ENCODE data around the gene GPRC5B.

Gene GPRC5B

DNA sequence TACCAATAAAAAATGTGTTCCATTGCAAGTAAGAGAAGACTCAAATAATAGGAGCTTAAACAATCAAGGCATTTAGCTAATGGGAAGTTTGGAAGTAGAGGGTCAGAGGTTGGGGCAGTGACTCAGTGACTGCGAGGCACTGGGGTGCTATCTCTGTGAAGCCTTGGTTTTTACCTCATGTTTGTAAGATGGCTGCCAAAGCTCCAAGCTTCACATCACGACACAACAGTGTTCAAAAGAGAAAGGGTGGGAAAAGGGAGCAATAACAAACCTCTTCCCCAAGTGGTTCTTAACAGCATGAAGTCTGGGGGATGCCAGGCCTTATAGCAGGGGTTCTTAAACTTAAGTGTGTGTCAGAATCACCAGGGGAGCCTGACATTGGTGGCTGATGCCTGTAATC is 26.6 kb upstream of the GPRC5B start:
- H3K4me3 ChIP-seq (ENCODE audit: control insufficient read depth, low read depth, low read length) = no peak overlapping the region
- TF ChIP-seq, protein P1, sequence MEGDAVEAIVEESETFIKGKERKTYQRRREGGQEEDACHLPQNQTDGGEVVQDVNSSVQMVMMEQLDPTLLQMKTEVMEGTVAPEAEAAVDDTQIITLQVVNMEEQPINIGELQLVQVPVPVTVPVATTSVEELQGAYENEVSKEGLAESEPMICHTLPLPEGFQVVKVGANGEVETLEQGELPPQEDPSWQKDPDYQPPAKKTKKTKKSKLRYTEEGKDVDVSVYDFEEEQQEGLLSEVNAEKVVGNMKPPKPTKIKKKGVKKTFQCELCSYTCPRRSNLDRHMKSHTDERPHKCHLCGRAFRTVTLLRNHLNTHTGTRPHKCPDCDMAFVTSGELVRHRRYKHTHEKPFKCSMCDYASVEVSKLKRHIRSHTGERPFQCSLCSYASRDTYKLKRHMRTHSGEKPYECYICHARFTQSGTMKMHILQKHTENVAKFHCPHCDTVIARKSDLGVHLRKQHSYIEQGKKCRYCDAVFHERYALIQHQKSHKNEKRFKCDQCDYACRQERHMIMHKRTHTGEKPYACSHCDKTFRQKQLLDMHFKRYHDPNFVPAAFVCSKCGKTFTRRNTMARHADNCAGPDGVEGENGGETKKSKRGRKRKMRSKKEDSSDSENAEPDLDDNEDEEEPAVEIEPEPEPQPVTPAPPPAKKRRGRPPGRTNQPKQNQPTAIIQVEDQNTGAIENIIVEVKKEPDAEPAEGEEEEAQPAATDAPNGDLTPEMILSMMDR (IDR thresholded peaks at IDR 0.05; ENCODE audit: control insufficient read depth, insufficient read depth, low read depth, low read length, missing control alignments) = no peak
- no peak for DNase-seq (ENCODE audit: low read depth)

DNA sequence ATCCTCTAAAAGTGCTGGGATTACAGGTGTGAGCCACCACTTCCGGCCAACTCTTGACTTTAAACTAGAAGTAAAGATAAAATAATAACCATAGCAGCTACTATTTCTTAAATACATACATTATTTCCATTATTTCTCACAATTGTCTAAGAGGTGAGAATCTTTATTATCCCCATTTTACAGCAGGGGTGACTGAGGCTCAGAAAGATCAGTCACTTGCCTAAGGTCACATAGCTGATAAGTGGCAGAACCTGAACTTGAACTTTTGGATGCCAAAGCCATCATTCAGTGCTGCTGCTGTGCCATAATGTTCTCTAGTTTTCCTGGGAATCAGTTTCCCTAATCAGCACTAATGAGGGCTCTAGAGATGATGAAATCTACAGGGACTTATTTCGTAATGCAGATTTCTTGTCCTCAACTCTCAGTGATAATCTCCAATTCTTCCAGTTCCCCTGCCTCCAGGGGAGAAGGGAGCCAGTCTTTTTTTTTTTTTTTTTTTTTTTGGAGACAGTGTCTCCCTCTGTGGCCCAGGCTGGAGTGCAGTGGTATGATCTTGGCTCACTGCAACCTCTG is 25.2 kb upstream of the GPRC5B start:
- no peak overlapping the region for H3K4me3 ChIP-seq (ENCODE audit: control insufficient read depth, low read depth, low read length)
- TF ChIP-seq, protein P1 (IDR thresholded peaks at IDR 0.05; ENCODE audit: control insufficient read depth, insufficient read depth, low read depth, low read length, missing control alignments) = no peak
- DNase-seq (ENCODE audit: low read depth) = no peak

DNA sequence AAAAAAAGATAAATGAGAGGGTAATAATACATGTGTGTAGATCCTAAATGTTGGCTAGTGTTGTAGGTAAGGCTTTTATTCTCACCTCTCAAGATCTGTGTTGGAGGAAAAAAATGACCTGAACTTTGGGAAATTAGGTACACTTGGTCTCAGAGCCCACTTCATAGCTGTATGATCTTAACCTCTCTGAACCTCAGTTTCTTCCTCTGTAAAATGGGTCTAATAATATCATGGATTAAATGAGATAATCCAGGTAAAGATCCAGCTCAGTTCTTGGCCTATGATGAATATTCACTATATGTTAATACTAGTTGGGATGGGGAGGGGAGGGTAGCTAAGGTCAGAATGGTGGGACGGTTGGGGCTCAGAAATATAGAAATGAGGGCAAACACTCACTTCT is 24.3 kb upstream of the GPRC5B start:
- no peak for DNase-seq (ENCODE audit: low read depth)
- no peak overlapping the region for H3K4me3 ChIP-seq (ENCODE audit: control insufficient read depth, low read depth, low read length)
- TF ChIP-seq, protein P1 (IDR thresholded peaks at IDR 0.05; ENCODE audit: control insufficient read depth, insufficient read depth, low read depth, low read length, missing control alignments) = no peak

DNA sequence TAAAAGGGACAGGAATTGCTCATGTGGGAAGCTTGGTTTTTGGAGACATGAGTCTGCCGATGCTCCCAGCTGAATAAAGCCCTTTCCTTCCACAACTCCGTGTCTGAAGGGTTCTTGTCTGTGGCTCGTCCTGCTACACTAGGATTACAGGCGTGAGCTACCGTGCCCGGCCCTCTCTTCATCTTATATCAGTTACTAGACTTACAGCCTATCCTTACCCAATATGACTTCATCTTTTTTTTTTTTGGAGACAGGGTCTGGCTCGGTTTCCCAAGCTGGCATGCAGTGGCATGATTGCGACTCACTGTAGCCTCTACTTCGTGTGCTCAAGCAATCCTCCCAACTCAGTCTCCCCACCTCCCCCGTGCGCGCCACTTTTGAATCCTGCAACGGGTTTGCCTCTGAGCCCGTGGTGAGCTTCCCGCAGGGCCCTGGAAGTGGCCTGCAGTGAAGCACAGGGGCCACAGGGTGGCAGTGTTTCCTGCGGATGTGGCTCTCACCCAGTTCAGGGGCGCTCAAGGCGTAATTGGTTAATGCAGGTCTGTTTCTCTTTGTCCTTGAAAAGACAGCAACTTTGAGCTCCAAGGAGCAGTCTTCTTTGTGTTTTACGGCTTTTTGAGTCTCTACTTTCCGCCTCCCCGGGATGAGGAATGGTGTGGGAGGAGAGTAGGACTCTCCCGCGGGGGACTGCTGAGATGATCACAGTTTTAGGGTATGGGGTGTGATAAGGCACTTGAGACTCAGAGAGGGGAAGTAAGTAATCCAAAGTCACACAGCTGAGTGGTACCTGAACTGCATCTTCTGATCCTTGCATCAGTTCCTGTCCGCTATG is 22.7 kb upstream of the GPRC5B start:
- TF ChIP-seq, protein P1 (IDR thresholded peaks at IDR 0.05; ENCODE audit: control insufficient read depth, insufficient read depth, low read depth, low read length, missing control alignments) = peak; percentile 99
- peak; percentile 10 for DNase-seq (ENCODE audit: low read depth)
- no peak overlapping the region for H3K4me3 ChIP-seq (ENCODE audit: control insufficient read depth, low read depth, low read length)

DNA sequence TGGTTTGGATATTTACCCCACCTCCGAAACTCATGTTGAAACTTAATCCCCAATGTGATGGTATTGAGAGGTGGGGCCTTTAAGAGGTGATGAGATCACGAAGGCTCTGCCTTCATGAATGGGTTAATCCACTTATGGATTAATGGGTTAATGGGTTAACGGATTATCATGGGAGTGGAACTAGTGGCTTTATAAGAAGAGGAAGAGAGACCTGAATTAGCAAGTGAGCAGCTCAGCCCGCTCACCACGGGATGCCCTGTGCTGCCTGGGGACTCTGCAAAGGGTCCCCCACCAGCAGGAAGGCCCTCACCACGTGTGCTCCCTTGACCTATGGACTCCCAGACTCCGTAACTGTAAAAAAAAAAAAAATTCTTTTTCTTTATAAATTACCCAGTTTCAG is 16.5 kb upstream of the GPRC5B start:
- DNase-seq (ENCODE audit: low read depth) = no peak
- H3K4me3 ChIP-seq (ENCODE audit: control insufficient read depth, low read depth, low read length) = no peak overlapping the region
- TF ChIP-seq, protein P1 (IDR thresholded peaks at IDR 0.05; ENCODE audit: control insufficient read depth, insufficient read depth, low read depth, low read length, missing control alignments) = no peak

DNA sequence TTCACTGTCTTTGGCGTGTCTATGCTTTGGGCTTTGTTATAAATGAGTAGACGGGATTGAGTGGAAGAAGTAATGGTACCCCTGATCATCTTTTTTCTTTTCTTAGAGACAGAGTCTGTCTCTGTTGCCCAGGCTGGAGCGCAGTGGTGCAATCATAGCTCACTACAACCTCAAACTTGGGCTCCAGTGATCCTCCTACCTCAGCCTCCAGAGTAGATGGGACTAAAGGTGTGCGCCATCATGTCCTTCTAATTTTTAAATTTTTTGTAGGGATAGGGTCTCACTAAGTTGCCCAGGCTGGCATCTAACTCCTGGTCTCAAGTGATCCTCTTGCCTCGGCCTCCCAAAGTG is 14.9 kb upstream of the GPRC5B start:
- TF ChIP-seq, protein P1 (IDR thresholded peaks at IDR 0.05; ENCODE audit: control insufficient read depth, insufficient read depth, low read depth, low read length, missing control alignments) = no peak
- DNase-seq (ENCODE audit: low read depth) = no peak
- H3K4me3 ChIP-seq (ENCODE audit: control insufficient read depth, low read depth, low read length) = no peak overlapping the region
